Activated gamma-delta T cell treated with anti-CD3 and anti-CD28 coated beads, Interleukin-2, amount 50 U/mL, for 16 hours (primary cell): Measurements from ENCODE around the gene KRTAP10-6.
A peak's percentile ranks its signal among the peaks of the same experiment; 100 is the strongest.
"Not testable (repeated sequence)": the region's sequence is repeated elsewhere in the genome, so short reads cannot be mapped to it uniquely, and the experiment has no call there.

Experiments used
- DNase-seq: peaks from one replicate; pipeline ENCODE4 v3.0.0-alpha.2; 2020; ENCODE audit warnings: low read depth

Gene KRTAP10-6

DNA sequence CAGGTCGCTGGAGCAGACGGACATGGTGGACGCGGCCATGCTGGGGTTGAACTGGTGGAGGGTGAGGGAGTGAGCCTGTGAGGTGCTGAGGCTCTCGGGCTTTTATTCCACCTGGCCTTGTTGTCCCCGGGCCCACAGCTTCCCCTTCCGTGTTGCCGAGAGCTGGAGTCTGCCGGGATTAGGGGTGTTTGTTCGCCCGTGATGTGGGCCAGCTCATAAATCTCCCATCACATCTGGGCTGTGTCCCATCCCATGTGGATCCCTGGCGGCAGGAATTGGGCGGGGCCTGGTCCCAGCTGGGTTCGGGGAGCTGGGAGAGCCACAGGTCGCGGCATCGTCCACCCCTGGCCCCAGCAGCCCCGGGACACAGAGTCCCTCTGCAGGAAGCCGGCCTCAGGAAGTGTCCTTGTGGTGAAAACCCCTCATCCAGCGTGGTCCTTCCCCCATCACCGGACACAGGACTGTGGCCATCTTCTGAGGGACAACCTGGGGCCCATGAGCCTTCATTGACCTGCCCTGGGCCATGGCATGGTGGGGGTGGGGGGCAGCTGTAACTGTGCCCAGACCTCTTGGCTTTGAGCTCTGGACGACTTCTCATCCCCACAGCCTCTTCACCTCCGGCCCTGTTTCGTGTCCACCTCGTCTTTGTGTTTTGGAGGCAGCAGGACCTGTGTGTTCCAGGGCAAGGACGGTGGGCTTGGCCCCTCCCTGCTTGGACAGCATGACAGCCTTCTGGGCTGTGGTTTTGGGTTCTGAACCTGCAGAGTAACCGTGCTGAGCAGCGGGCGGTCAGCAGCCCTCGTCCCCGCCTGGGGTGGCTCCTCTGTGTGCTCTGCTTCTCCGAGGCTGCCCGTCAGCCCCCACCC is at the start of gene KRTAP10-6:
Gene KRTAP10-6 (minus strand): TSS at position 60 of the 866 bp plus-strand sequence. CDS start 21 bp downstream, at position 39.
- DNase-seq: no peak

GRCh38 chr21:44640761-44641160 is 48.5 kb upstream of the KRTAP10-6 start:
- no peak for DNase-seq

DNA sequence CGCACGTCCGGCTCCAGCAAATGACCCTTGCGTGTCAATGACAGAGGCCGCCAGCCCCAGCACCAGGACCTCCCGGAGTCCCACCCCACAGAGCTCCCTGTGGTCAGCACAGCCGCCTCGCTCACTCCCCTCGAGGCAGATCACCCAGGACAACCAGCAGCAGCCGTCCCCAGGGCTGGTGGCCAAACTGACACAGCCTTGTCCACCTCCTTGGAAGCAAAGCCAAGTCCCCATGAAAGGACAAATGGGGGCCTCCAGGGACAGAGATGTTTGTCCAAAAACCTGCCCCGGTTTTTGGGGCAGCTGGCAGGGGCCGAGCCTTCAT is 47.0 kb upstream of the KRTAP10-6 start:
- DNase-seq: no peak

DNA sequence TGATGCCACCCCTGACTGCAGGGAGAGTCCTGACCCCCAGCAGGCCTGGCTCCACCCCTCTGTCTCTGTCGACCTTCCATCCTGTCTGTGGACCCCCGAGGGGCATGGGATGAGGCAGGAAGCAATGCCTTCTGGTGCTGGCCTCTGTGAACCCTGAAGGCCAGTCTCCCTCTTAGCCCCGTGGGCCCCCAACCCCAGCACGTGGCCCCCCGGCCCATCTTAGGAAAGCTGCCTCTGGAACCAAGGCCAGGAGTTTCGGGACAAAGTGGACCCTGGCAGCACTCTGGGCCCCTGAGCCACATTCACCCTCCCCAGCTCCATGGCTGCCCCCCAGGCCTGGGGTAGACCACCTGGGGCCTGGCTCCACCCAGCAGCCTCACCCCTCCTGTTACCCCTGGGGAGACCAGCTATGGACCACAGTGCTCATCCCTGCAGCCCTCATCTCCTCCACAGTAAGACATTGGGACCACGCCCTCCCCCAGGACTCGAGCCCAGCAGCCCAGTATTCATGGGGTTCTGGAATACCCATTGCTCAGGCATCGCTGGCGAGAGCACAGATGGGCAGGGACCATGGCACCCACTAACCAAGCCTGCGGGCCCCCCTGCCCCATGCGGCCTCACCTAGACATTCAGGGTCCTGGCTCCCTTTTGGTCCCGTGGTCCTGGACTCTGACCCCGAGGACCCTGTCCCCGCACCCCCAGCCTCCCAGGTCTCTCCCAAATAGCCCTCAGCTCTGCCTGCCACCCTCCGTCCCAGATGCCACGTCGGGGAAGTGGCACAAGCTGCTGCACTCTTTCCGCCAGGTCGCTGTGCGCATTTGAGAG is 46.4 kb upstream of the KRTAP10-6 start:
- not testable (repeated sequence) for DNase-seq

GRCh38 chr21:44637851-44638348 is 45.6 kb upstream of the KRTAP10-6 start:
- not testable (repeated sequence) for DNase-seq

- DNase-seq: no peak
These were observed 44.9 kb upstream of the KRTAP10-6 start, which contains the start of gene KRTAP10-10 for GRCh38 chr21:44637018-44637850. Gene KRTAP10-10, plus strand, starts transcription at chr21:44637356. Its CDS starts 62 bp downstream, at chr21:44637418.

- DNase-seq: no peak
These were observed 44.1 kb upstream of the KRTAP10-6 start for GRCh38 chr21:44636209-44637017.

DNA sequence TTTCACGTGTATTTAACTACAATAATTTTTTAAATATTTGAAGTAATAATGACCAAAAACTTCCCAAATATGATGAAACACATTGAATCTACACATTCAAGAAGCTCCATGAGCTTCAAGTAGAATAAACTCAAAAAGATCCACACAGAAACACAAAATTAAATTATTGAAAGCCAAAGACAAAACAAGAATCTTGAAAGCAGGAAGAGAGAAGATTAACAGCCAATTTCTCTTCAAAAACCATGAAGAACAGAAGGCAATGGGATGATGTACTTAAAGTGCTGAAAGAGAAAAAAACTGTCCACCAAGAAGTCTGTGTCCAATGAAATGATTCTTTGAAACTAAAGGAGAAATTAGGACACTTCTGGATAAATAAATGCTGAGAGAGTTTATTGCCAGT is 39.8 kb upstream of the KRTAP10-6 start:
- no peak for DNase-seq

DNA sequence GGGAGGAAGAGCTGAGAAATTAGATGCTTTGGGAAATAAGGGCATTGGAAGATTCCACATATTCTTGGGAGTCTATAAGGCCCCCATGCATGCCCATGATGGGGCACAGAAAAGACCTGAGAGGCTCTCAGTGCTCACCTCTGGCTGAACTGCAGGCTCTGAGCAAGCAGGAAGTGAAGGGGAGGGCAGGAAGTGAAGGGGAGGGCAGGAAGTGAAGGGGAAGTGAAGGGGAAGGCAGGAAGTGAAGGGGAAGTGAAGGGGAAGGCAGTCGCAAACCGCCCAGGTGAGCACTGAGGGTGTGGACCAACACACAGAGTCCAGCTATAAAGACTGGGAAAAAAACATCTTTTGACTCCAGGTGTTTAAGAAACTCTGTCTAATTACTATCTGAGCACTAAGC is 38.1 kb upstream of the KRTAP10-6 start:
- DNase-seq: no peak

DNA sequence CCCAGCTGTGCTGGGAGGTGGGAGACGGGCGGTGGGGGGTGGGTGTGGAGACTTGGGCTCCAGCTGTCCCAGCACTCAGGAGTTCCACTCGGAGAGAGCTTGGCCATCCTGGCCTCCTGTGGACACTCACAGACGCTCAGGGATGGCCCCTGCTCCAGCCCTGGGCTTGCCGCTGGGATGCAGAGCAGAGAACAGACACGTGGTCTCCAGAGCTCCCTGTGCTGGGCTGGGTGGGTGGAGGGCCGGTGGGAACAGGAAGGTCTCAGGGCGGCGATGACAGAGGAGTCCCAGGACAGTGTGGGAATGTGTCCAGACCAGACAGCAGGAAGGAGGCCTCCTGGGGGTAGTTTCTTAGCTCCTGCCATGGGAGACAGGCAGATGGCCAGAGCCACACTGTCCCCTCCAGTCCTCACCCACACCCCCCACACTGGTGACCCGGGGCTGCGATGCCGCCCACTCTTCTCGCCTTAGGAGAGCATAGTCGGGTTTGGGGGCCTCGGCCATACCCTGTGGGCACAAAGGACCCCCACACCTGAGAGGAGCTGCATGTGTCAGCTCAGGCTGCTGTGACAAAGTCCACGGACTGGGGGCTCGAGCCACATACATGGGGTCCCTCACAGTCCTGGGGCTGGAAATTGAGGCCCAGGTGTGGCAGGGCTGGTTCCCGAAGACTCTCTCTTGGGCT is 36.5 kb upstream of the KRTAP10-6 start:
- no peak for DNase-seq

GRCh38 chr21:44627831-44628233 is 35.5 kb upstream of the KRTAP10-6 start:
- not testable (repeated sequence) for DNase-seq

DNA sequence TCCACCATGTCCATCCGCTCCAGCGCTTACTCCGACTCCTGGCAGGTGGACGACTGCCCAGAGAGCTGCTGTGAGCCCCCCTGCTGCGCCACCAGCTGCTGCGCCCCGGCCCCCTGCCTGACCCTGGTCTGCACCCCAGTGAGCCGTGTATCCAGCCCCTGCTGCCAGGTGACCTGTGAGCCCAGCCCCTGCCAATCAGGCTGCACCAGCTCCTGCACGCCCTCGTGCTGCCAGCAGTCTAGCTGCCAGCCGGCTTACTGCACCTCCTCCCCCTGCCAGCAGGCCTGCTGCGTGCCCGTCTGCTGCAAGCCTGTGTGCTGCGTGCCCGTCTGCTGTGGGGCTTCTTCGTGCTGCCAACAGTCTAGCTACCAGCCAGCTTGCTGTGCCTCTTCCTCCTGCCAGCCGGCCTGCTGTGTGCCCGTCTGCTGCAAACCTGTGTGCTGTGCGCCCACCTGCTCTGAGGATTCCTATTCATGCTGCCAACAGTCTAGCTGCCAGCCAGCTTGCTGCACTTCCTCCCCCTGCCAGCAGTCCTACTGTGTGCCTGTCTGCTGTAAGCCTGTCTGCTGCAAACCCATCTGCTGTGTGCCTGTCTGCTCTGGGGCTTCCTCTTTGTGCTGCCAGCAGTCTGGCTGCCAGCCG is 35.0 kb upstream of the KRTAP10-6 start:
- DNase-seq: not testable (repeated sequence)

DNA sequence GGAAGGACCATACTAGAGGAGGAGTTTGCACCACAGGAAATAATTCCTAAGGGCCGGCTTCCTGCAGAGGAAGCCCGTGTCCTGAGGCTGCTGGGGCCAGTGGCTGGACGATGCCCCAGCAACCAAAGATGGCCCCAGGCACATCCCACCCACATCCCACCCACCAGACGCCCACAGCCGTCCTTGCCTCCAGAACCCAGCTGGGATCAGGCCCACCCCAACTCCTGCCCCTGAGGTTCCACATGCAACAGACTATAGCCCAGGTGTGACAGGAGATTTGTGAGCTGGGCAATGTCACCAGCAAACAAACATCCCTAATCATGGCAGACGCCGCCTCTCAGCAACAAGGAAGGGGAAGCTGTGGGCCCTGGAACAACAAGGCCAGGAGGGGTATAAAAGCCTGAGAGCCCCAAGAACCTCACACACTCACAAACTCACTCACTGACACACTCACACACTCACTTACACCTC is 34.4 kb upstream of the KRTAP10-6 start, which contains the start of gene KRTAP10-9:
Gene KRTAP10-9 (plus strand): TSS at position 421 of the 471 bp plus-strand sequence. CDS start 79 bp downstream, outside the sequence.
- no peak for DNase-seq

DNA sequence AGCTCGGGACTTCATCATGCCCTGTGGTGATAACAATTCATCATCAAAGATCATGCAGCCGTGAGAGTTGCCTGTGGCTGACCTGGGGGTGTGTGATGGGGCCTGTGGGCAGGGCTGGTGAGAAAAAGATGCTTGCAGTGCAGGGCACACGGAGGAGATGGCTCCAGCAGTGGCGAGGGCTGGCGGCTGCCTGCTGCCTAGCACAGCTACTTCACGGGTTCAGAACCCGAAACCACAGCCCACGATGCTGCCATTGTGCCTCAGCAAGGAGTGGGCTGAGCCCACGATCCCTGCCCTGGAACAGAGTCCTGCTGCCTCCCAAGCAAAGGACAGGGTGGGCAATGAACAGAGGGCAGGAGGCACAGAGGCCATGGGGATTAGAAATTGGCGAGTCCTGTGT is 34.0 kb upstream of the KRTAP10-6 start:
- peak; percentile 12 for DNase-seq

DNA sequence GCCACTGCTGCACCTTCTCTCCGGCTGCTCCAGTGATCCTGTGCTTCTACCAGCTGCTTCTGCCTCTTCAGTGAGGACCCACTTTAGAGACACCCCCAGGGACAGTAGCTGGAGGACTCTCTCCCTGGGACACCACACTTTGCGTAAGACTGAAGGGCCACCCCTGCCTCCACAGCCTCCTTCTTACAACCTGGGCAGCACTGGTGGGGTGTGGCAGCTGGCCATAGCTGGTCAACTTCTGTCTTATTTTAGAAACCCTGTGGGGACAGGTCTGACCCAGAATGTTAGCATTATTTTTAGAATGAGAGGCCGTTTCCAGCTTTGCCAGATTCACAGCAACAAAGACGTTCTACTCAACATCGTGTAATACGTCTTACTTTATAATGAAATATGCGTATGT is 33.5 kb upstream of the KRTAP10-6 start:
- no peak for DNase-seq

GRCh38 chr21:44623575-44623974 is 31.3 kb upstream of the KRTAP10-6 start:
- DNase-seq: no peak

- no peak for DNase-seq
These were observed 27.6 kb upstream of the KRTAP10-6 start for GRCh38 chr21:44619886-44620285.

DNA sequence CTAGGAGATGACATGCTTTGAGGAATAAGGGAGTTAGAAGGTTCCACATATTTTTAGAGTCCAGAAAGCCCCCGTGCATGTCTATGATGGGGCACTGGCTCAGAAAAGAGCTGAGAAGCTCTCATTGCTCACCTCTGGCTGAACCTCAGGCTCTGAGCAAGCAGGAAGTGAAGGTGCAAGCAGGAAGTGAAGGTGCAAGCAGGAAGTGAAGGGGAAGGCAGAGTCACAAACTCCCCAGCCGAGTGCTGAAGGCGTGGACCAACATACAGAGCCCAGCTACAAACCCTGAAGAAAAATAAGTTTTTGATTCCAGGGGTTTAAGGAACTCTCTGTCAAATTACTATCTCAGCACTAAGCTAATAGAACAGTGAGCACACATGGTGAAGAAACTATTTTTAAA is 26.6 kb upstream of the KRTAP10-6 start:
- peak; percentile 38 for DNase-seq

DNA sequence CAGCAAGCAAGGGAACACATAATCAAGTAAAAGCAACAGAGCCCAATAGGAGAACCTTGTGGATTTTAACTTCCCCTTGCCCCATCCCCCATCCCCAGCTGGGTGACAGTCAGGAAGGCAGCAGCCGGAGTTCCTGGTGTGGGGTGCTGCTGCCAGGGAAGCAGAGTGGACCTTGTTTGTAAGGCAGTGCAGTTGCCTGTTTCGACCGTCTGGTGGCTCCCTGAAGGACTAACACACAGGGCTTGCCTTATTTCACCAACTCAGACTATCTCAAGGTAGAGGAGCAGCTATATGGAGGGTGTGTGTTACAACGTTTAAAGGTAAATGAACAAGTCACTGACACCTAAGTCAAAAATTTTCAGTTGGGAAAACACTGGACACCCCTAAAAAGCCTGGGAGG is 26.2 kb upstream of the KRTAP10-6 start:
- no peak for DNase-seq

- DNase-seq: no peak
These were observed 24.8 kb upstream of the KRTAP10-6 start for GRCh38 chr21:44617071-44617501.
